ENCODE measurements around the gene SMAD4.
"Not testable (repeated sequence)": the region's sequence is repeated elsewhere in the genome, so short reads cannot be mapped to it uniquely, and the experiment has no call there.

The SMAD4 gene

DNA sequence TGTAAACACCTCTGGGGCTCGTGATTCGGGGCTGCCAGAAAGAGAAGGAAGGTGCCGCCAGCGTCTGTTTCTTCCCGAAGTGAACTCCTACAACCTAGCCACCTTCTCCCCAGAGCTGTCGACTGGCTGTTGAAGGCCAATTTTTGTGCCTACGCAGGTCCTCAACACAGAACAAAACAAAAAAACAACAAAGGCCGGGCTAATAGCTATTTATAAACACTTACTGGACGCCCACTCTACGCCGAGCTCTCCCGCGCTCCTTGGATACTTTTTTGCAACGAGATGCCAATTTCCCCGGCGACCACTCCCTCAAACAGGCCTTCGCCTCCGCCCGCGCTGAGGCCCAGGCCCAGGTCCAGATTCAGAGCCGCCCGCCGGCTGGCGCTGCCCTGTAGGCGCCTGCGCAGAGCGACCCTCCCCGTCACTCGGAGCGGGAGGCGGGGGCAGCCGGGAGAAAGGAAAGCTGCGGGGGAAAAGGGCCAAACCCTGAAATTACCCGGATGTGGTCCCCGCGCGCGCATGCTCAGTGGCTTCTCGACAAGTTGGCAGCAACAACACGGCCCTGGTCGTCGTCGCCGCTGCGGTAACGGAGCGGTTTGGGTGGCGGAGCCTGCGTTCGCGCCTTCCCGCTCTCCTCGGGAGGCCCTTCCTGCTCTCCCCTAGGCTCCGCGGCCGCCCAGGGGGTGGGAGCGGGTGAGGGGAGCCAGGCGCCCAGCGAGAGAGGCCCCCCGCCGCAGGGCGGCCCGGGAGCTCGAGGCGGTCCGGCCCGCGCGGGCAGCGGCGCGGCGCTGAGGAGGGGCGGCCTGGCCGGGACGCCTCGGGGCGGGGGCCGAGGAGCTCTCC lies at the start of gene SMAD4:
TSS of gene SMAD4 (plus strand) at position 520 of the 843 bp plus-strand sequence. CDS start 16,834 bp downstream, outside the sequence.
- DNase-seq: peak; percentile 92

DNA sequence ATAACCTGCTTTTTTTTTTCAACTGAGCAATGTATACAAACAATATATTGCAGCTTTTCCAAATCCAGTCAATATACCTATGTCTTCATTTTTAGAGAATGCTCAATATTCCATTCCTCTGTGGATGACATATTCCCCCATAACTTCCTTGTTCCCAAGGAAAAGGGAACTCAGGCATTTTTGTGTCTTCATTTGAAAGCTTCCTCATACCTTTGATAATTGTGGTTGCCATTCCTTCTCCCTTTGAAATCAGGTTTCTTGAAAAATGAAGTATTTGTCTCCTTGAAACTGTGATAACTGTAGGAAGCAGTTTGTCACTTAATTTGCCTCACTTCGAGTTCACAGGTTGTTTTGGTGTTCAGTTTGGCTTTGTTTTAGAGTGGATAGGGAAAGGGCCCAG lies 48.6 kb upstream of the SMAD4 start:
- no peak for DNase-seq

DNA sequence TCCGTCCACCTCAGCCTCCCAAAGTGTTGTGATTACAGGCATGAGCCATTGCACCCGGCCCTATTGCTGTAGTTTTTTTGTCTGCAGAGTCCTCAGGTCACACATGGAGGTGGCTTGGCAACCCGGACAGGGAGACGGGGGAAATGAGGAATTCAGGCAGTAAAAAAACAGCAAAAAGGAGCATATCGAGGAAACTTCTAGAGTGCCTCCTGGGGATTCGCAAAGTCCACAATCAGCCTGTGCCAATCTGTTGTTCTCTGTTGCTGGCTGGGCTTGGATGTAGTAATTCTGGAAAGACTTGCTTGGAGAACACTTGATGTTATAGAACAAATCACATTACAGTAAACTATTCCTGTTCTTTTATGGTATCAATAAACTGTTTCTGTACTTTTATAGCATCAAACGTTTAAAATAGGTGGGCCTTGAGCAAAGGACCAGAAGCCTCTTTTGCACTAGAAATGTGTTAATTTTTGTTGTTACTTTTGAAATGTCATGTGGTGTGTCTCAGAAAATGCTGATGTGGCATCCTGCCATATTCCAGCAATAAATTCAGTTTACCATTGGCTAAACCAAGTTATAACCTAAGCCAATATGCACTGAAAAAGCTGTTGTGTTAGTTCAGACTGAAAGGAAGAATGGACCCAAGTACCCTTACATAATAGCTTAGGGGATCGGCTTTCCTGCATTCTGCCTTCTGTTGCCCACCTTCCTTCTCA lies 47.8 kb upstream of the SMAD4 start:
- DNase-seq: no peak

DNA sequence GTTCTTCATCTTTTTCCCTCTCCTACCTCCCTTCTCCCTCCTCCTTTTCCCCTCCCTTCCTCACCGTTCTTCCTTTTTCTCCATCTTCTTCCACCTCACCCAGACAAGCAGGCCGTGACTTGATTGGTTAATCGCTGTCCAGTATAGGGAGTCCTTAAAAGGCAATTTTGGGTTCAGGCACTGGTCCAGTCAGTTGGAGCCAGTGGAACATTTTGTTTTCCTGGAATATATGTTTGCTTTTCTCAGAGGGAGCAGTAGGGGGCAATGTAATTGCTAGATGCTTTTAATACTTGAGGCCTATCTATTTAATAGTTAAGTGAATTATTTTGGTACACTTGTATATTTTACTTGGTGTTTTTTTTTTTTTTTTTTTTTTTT lies 47.2 kb upstream of the SMAD4 start:
- peak in 1 of 2 experiments; percentile 4 for DNase-seq

DNA sequence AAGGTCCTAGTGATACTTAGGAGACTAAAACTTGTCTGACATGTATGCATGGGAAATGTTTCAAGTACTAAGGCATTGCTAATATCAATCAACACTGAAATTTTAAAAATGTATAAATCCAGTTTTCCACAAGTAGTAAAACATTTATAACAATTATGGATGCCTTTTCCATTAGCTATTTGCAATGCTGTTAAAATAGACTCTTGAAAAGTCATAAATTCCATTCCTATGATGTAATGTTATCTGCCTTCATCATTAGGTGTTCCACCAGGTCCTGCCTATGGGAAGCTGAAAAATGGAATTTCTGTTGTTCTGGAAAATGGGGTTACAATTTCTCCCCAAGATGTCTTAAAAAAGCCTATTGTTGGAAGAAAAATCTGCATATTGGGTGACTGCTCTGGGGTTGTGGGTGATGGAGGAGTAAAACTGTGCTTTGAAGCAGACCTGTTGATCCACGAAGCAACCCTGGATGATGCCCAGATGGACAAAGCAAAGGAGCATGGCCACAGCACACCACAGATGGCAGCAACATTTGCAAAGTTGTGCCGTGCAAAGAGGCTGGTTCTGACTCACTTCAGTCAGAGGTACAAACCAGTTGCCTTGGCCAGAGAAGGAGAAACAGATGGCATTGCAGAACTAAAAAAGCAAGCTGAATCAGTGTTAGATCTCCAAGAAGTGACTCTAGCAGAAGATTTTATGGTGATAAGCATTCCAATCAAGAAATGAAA lies 43.5 kb upstream of the SMAD4 start:
- no peak for DNase-seq

DNA sequence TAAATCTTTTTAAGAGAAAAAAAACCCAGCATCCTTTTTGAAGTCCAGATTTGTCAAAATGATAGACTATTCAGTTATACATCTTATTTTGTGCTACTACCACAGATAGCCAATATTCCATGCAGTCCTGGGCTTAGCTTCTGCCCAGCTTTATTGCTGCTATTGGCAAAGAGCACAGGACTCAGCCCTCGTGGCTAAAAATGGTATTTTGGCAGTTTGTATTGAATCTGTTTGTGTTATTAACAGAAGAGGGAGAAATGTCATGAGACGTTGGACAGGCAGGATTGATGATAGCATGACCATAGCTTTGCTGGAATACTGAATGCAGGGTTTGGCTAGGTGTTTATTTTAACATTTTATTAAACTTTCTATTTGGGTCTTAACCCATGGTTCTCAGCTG lies 42.8 kb upstream of the SMAD4 start:
- DNase-seq: no peak

DNA sequence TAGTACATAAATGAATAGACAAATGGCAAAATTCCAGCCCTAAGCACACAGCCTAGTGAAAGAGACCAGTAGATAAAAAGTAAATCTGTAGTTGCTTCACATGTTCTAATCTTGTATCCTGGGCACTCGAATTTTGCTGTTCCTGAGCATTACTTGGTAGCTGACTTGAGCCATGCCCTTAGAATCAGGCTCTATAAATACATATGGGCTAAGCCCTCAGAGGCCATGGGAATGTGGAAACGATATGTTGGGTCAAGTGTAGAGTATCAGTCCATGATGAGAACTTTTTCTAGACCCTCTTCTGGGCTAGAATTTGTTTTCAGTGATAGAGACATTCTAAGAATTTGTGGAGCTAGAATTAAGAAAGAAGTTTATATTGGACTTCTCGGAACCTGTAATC lies 40.3 kb upstream of the SMAD4 start:
- no peak for DNase-seq

DNA sequence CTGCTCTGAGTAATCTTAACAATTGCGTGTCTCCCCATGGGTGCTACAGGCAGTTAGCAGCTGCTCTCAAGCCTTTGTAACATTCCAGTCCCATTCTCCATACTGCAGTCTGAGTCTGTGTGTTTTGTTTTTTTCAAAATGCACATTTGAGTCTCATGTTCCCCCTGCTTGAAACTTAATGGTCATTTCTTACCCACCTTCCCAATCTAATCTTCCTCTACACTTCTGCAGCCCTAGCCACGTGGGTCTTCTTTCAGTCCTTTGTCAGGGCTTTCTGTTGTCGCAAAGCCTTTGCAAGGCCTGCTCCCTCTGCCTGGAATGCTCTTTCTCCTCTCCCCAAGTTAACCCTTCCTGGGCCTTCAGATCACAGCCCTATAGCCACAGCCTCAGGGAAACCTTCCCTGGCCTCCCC lies 37.7 kb upstream of the SMAD4 start:
- DNase-seq: no peak

DNA sequence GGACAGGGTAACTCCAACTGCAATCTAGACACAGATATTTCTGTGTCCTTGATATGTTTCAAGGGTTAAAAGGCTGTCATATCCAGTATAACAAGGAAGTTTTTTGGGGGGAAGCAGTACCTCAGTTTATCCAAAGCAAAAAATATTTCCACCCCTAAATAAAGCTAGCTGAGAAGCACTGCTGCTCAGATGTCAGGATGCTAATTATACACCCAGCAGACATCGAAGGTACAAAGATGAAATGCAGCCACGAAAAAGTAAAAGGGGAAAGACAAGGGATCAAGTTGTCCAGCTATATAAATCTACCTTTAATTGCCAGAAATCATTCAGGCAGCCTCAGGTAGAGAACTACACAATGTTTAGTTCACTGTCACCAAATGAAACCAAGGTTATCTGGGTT lies 36.0 kb upstream of the SMAD4 start:
- no peak for DNase-seq

DNA sequence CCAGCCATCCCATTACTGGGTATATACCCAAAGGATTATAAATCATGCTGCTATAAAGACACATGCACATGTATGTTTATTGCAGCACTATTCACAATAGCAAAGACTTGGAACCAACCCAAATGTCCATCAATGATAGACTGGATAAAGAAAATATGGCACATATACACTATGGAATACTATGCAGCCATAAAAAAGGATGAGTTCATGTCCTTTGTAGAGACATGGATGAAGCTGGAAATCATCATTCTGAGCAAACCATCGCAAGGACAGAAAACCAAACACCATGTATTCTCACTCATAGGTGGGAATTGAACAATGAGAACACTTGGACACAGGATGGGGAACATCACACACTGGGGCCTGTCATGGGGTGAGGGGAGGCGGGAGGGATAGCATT lies 26.8 kb upstream of the SMAD4 start:
- DNase-seq: not testable (repeated sequence)

DNA sequence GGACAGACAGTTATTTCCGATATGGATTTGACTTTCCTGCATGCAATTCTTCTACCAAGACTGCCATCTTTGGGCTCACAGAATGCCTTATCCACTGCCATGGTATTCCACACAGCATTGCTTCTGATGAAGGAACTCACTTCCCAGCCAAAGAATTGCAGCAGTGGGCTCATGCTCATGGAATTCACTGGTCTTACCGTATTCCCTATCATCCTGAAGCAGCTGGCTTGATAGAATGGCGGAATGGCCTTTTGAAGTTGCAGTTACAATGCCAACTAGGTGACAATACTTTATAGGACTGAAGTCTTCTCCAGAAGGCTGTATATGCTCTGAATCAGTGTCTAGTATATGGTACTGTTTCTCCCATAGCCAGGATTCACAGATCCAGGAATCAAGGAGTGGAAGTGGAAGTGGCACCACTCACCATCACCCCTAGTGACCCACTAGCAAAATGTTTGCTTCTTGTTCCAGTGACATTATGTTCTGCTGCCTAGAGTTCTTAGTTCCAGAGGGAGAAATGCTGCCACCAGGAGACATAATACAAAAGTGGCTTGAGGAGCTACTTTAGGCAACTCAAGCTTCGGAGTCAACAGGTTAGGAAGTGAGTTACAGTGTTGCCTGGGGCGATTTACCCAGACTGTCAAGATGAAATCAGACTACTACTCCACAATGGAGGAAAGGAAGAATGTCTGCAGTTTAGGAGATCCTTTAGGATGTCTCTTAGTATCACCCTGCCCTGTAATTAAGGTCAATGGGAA lies 23.8 kb upstream of the SMAD4 start:
- no peak for DNase-seq

DNA sequence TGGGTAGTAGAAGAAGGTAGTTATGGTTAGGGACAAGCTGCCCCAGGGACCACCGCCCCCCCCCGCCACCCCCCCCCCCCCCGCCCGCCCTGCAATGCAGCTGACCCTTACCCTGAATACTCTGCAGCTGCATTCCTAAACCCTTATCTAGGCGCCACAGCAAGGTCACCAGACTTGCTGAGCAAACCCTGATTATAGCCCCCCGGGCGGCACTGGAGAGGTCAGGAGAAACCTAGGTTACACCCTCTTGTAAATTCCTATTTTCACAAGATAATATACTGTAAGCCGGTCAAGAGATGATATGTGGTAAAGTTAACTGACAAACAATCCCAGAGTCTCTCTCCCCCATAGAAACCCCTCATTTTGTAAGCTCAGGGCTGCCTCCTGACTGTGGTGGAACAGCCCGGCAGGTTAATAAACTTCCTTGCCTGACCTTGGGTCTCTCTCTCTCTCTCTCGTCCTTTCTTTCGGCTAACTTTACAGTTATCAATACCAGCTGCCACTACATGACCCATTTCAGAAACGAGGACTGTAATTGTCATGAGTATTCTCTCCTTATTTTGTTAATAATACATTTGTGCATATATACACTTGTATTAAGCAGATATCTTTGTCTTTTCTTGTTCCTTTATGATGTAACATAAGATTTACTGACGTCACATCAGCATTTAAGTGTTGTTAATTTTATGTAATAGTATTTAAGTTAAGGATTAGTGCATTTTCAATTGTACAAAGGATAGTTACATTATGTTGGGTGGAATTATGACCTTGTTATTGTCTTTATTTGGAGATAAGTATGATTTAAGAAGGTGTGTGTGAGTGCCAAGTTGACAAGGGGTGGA lies 22.8 kb upstream of the SMAD4 start:
- DNase-seq: no peak

DNA sequence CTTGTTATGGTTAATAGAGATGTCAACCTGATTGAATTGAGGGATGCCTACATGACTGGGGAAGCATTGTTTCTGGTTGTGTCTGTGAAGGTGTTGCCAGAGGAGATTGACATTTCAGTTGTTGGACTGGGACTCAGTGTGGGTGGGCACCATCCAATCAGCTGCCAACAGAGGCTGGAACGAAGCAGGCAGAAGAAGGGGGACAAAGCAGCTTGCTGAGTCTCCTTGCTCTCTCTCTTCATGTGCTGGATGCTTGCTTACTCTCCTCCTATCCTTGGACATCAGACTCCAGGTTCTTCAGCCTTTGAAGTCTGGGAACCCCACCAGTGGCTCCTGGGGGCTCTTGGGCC lies 22.2 kb upstream of the SMAD4 start:
- DNase-seq: no peak

DNA sequence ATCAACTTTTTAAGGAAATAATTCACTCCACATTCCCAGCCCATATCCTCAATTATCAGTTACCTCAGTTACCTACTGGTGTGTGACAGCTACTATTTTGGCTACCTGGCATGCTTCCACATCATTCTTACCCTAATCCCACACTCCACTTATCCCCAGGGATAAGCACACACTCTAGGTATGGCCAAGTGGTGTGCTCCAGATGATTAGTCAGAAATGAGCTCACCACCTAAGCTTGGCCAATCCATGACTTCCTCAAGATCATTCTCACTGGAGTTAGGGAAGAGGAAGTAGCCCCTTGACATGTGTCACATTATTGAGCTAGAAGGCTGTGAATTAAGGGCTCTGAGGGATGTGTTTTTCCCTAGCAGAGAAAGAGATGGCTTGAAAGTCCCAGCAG lies 20.9 kb upstream of the SMAD4 start:
- peak; percentile 27 to 45 for DNase-seq

DNA sequence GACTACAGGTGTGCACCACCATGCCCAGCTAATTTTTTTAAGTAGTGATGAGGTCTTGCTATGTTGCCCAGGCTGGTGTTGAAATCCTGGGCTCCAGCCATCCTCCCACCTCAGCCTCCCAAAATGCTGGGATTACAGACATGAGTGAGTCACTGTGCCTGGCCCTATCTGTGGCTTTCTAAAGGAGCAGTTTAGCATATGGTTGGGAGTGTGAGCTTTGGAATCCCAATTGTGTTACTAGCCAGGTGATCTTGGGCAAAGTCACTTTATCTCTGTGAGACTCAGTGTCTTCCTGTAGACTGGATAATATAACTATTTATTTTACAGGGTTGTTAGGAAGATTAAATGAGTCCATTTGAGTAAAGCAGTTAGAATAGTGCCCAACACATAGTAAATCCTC lies 19.8 kb upstream of the SMAD4 start:
- no peak for DNase-seq

DNA sequence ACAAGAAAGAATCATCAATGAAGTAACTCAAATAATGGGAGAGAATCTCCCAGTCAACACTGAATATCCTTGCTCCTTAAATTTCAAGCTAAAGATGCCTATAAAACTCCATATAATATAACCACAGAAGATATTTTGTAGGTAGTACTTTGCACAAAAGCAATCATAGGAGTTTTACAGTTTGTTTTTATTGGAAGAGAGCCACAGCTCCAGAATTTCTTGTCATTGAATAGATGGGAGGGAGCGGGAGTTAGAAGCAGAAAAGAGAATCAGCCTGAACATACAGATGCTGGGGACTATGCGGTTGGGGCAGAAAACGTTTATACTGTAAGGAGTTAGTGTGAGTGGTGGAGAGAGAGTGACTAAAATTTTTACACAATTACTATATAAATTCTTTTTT lies 18.3 kb upstream of the SMAD4 start:
- DNase-seq: no peak

DNA sequence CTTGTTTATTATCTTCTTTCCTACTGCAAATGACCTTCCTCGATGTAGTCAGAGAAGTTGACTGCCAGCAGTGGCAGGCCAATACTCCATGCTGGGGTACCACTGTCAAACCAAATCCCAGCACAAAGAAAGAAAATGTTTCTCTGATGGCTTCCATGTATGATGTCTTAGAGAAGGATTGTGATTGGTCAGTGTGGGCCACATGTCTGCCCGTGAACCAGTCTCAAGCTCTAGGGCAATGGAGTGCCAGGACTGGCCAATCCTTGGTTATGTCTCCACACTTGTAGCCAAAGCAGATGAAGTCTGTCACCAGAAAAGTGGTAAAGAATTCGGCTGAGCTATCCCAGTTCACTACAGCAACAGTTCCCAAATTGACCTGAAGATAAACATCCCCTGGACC lies 17.6 kb upstream of the SMAD4 start:
- DNase-seq: no peak

DNA sequence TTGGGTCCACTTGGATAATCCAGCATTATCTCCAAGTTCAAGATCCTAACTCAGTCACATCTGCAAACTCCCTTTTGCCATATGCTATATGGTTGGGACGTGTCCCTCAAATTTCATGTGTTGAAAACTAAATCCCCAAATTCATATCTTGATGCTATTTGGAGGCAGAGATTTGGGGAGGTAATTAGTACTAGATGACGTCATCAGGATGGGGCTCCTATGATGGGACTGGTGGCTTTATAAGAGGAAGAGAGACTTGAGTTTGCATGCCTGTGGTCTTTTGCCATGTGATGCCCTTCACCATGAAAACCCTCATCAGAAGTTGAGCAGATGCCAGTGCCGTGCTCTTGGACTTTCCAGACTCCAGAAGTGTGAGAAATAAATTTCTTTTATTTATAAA lies 16.8 kb upstream of the SMAD4 start:
- no peak for DNase-seq

DNA sequence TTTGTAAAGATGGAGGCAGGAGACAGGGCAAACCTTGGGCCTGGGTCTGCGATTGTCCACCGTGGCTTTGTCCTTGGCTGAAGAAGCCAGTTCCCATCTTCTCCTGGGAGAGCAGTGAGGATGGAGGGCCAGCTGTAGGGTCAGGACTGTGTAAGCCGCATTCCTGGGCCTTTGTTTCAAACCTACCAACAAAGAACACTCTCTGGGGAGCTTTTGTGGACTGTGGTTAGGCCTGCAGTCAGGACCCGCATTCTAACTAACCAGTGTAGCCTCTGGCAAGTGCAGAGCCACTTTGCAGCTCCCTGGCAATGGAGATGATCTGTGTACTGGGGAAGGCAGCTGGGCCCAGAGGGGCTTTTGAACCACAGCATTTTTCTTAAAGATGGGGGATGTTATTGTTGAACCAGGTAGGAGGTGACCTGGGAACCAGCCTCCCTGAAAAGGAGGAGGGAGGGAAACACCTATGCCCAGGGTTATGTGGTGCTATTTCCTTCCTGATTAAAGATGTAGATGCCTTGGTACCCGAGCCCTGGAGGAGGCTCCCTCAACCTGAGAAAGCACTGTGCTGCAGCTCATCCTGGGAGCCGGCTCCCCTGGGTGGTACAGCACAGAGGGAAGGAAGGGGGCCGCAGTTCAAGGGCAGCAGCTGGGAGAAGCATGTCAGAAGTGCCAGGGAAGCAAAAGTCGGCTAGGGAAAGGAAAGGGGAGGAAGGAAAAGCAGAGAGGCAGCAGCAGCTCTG lies 12.7 kb upstream of the SMAD4 start:
- no peak for DNase-seq

DNA sequence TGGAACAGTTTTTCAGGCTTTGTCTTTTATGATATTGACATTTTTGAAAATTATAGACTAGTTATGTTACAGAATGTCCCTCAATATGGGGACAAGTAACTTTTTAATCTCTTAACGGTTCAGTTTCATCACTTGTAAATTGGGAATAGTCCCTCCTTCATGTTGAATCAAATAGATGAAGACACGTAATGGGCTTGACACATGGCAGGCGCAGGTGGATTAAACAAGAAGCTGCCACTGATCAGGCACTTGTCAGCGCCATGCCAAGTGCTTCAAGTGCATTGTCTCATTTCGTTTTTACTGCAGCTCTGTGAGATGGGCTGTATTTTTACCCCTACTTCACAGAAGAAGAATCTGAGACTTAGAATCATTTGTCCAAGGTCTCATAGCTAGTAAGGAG lies 9.5 kb upstream of the SMAD4 start:
- no peak for DNase-seq

DNA sequence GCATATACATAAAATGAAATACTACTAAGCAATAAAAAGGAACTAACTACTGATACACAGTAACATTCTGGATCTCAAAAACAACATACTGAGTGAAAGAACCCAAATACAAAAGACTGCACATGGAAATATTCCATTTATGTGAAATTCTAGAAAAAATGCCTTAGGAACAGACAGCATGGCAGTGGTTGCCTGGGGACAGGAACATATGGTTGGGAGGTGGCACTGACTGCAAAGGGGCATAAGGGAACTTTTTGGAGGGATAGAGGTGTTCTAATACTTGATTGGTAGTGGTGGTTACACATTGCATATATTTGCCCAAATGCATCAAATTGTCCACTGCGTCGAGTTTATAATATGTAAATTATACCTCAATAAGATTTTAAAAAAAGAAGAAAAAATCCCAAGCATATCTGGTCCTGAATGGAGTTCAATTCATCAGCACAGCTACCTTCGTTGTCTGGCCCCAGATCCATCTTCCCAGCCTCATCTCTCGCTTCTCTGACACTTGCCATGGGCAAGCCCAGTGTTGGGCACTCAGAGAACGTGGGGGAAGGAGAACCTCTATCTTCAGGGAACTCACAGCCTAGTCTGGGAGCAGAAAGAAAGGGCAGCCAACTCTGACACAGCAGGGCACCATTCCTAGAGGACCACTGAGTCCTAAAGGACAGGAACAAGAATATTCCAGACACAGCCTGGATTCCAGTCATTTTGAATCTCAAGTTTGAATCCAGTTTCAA lies 8.6 kb upstream of the SMAD4 start:
- no peak for DNase-seq
